ENCODE results near the gene MRPL41. TPM values are rescaled to one million over a fixed set of nuclear protein-coding genes. Genes with fewer than 3 reads are reported as not detected.

Gene MRPL41
- total and polyA plus RNA-seq, 2 of the 13 experiments (the other 11 are each of a cell fraction or from before 2014, with no cell fraction given) = 20.9 to 54.0 TPM

DNA sequence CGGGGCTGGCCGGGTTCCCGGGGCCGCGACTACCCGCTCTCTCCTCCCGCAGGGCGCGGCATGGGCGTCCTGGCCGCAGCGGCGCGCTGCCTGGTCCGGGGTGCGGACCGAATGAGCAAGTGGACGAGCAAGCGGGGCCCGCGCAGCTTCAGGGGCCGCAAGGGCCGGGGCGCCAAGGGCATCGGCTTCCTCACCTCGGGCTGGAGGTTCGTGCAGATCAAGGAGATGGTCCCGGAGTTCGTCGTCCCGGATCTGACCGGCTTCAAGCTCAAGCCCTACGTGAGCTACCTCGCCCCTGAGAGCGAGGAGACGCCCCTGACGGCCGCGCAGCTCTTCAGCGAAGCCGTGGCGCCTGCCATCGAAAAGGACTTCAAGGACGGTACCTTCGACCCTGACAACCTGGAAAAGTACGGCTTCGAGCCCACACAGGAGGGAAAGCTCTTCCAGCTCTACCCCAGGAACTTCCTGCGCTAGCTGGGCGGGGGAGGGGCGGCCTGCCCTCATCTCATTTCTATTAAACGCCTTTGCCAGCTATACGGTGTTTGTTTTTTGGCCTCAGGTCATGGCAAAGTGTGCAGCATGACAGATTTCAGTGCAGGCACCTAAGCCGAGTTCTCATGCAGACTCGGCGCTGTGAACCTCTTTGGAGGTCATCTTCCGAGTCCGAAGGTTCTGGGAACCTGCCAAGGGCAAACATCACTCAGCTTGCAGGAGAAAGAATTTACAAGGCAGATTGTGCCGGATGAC, 516 bp downstream of the MRPL41 start (continued):
- TF ChIP-seq, protein P1, sequence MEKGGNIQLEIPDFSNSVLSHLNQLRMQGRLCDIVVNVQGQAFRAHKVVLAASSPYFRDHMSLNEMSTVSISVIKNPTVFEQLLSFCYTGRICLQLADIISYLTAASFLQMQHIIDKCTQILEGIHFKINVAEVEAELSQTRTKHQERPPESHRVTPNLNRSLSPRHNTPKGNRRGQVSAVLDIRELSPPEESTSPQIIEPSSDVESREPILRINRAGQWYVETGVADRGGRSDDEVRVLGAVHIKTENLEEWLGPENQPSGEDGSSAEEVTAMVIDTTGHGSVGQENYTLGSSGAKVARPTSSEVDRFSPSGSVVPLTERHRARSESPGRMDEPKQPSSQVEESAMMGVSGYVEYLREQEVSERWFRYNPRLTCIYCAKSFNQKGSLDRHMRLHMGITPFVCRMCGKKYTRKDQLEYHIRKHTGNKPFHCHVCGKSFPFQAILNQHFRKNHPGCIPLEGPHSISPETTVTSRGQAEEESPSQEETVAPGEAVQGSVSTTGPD (CRISPR knock-in tag; IDR thresholded peaks at IDR 0.05) = no peak
- TF ChIP-seq ZNF644 (CRISPR knock-in tag; IDR thresholded peaks at IDR 0.05; ENCODE audit: low read depth) = no peak
- no peak for TF ChIP-seq ZFP1 (CRISPR knock-in tag; IDR thresholded peaks at IDR 0.05)
- TF ChIP-seq HNRNPL (IDR thresholded peaks at IDR 0.05; ENCODE audit: low read depth, low read length) = no peak
- TF ChIP-seq, protein P2, sequence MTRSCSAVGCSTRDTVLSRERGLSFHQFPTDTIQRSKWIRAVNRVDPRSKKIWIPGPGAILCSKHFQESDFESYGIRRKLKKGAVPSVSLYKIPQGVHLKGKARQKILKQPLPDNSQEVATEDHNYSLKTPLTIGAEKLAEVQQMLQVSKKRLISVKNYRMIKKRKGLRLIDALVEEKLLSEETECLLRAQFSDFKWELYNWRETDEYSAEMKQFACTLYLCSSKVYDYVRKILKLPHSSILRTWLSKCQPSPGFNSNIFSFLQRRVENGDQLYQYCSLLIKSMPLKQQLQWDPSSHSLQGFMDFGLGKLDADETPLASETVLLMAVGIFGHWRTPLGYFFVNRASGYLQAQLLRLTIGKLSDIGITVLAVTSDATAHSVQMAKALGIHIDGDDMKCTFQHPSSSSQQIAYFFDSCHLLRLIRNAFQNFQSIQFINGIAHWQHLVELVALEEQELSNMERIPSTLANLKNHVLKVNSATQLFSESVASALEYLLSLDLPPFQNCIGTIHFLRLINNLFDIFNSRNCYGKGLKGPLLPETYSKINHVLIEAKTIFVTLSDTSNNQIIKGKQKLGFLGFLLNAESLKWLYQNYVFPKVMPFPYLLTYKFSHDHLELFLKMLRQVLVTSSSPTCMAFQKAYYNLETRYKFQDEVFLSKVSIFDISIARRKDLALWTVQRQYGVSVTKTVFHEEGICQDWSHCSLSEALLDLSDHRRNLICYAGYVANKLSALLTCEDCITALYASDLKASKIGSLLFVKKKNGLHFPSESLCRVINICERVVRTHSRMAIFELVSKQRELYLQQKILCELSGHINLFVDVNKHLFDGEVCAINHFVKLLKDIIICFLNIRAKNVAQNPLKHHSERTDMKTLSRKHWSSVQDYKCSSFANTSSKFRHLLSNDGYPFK (CRISPR knock-in tag; IDR thresholded peaks at IDR 0.05; ENCODE audit: borderline replicate concordance) = 0 out of 2 replicates have a peak, but pooled peaks have one; percentile 23
- no peak for TF ChIP-seq NCOA2 (CRISPR knock-in tag; IDR thresholded peaks at IDR 0.05)
- TF ChIP-seq ZBTB20 (CRISPR knock-in tag; IDR thresholded peaks at IDR 0.05; ENCODE audit: borderline replicate concordance, low read depth) = no peak
- TF ChIP-seq, protein P3, sequence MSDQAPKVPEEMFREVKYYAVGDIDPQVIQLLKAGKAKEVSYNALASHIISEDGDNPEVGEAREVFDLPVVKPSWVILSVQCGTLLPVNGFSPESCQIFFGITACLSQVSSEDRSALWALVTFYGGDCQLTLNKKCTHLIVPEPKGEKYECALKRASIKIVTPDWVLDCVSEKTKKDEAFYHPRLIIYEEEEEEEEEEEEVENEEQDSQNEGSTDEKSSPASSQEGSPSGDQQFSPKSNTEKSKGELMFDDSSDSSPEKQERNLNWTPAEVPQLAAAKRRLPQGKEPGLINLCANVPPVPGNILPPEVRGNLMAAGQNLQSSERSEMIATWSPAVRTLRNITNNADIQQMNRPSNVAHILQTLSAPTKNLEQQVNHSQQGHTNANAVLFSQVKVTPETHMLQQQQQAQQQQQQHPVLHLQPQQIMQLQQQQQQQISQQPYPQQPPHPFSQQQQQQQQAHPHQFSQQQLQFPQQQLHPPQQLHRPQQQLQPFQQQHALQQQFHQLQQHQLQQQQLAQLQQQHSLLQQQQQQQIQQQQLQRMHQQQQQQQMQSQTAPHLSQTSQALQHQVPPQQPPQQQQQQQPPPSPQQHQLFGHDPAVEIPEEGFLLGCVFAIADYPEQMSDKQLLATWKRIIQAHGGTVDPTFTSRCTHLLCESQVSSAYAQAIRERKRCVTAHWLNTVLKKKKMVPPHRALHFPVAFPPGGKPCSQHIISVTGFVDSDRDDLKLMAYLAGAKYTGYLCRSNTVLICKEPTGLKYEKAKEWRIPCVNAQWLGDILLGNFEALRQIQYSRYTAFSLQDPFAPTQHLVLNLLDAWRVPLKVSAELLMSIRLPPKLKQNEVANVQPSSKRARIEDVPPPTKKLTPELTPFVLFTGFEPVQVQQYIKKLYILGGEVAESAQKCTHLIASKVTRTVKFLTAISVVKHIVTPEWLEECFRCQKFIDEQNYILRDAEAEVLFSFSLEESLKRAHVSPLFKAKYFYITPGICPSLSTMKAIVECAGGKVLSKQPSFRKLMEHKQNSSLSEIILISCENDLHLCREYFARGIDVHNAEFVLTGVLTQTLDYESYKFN (CRISPR knock-in tag; conservative IDR thresholded peaks at IDR 0.05) = 0 out of 2 replicates have a peak, but pooled peaks have one; percentile 17
- TF ChIP-seq, protein P4, sequence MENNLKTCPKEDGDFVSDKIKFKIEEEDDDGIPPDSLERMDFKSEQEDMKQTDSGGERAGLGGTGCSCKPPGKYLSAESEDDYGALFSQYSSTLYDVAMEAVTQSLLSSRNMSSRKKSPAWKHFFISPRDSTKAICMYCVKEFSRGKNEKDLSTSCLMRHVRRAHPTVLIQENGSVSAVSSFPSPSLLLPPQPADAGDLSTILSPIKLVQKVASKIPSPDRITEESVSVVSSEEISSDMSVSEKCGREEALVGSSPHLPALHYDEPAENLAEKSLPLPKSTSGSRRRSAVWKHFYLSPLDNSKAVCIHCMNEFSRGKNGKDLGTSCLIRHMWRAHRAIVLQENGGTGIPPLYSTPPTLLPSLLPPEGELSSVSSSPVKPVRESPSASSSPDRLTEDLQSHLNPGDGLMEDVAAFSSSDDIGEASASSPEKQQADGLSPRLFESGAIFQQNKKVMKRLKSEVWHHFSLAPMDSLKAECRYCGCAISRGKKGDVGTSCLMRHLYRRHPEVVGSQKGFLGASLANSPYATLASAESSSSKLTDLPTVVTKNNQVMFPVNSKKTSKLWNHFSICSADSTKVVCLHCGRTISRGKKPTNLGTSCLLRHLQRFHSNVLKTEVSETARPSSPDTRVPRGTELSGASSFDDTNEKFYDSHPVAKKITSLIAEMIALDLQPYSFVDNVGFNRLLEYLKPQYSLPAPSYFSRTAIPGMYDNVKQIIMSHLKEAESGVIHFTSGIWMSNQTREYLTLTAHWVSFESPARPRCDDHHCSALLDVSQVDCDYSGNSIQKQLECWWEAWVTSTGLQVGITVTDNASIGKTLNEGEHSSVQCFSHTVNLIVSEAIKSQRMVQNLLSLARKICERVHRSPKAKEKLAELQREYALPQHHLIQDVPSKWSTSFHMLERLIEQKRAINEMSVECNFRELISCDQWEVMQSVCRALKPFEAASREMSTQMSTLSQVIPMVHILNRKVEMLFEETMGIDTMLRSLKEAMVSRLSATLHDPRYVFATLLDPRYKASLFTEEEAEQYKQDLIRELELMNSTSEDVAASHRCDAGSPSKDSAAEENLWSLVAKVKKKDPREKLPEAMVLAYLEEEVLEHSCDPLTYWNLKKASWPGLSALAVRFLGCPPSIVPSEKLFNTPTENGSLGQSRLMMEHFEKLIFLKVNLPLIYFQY (CRISPR knock-in tag; IDR thresholded peaks at IDR 0.05; ENCODE audit: borderline replicate concordance) = no peak
- TF ChIP-seq MEIS1 (CRISPR knock-in tag; IDR thresholded peaks at IDR 0.05; ENCODE audit: borderline replicate concordance) = no peak; the same call in 1 of the 2 replicates
- TF ChIP-seq, protein P5, sequence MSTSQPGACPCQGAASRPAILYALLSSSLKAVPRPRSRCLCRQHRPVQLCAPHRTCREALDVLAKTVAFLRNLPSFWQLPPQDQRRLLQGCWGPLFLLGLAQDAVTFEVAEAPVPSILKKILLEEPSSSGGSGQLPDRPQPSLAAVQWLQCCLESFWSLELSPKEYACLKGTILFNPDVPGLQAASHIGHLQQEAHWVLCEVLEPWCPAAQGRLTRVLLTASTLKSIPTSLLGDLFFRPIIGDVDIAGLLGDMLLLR (CRISPR knock-in tag; IDR thresholded peaks at IDR 0.05) = no peak
- TF ChIP-seq, protein P6, sequence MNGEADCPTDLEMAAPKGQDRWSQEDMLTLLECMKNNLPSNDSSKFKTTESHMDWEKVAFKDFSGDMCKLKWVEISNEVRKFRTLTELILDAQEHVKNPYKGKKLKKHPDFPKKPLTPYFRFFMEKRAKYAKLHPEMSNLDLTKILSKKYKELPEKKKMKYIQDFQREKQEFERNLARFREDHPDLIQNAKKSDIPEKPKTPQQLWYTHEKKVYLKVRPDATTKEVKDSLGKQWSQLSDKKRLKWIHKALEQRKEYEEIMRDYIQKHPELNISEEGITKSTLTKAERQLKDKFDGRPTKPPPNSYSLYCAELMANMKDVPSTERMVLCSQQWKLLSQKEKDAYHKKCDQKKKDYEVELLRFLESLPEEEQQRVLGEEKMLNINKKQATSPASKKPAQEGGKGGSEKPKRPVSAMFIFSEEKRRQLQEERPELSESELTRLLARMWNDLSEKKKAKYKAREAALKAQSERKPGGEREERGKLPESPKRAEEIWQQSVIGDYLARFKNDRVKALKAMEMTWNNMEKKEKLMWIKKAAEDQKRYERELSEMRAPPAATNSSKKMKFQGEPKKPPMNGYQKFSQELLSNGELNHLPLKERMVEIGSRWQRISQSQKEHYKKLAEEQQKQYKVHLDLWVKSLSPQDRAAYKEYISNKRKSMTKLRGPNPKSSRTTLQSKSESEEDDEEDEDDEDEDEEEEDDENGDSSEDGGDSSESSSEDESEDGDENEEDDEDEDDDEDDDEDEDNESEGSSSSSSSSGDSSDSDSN (CRISPR knock-in tag; IDR thresholded peaks at IDR 0.05) = 0 out of 2 replicates have a peak, but pooled peaks have one; percentile 24

Measured in HepG2 (cell line).